ENCODE results near the gene MTX1. TPM values are rescaled to one million over a fixed set of nuclear protein-coding genes. Genes with fewer than 3 reads are reported as not detected.

The MTX1 gene
- total and polyA plus RNA-seq, 9 of the 15 experiments (the other 6 are each of a cell fraction or from before 2014, with no cell fraction given): 29.1 to 98.4 (median 66.9) TPM

DNA sequence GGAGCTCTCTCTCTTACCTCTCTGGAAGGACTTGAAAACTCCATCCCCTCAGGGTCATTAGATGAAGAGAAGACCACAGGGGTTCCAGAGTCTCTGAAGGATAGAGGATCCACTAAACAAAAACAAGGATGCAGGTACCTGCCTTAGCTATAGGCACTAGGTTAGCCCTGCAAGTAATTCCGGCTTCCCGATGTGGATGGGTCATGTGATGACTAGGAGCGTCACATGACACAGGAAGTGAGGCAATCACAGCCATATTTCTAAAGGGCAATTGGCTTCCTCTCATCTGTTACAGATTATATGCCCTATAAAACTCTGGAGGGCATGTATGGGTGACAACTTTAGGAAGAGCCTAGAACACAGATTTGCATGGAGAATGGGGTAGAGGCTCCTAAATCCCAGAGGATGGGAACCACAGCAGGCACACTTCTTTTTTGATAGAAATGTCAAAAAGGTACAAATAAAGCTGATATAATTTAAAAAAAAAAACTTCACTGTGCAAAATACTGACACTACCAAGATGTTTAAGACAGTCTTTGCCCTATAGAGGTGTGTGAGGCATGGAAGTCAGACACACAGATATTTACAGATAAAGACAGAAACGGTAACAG, 32.7 kb downstream of the MTX1 start (continued):
- TF ChIP-seq, protein P1, sequence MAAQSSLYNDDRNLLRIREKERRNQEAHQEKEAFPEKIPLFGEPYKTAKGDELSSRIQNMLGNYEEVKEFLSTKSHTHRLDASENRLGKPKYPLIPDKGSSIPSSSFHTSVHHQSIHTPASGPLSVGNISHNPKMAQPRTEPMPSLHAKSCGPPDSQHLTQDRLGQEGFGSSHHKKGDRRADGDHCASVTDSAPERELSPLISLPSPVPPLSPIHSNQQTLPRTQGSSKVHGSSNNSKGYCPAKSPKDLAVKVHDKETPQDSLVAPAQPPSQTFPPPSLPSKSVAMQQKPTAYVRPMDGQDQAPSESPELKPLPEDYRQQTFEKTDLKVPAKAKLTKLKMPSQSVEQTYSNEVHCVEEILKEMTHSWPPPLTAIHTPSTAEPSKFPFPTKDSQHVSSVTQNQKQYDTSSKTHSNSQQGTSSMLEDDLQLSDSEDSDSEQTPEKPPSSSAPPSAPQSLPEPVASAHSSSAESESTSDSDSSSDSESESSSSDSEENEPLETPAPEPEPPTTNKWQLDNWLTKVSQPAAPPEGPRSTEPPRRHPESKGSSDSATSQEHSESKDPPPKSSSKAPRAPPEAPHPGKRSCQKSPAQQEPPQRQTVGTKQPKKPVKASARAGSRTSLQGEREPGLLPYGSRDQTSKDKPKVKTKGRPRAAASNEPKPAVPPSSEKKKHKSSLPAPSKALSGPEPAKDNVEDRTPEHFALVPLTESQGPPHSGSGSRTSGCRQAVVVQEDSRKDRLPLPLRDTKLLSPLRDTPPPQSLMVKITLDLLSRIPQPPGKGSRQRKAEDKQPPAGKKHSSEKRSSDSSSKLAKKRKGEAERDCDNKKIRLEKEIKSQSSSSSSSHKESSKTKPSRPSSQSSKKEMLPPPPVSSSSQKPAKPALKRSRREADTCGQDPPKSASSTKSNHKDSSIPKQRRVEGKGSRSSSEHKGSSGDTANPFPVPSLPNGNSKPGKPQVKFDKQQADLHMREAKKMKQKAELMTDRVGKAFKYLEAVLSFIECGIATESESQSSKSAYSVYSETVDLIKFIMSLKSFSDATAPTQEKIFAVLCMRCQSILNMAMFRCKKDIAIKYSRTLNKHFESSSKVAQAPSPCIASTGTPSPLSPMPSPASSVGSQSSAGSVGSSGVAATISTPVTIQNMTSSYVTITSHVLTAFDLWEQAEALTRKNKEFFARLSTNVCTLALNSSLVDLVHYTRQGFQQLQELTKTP (IDR thresholded peaks at IDR 0.05; ENCODE audit: low read depth in 1 of 2, partially characterized antibody in 2 of 2): peak in 1 of 2 experiments; percentile 68
- no peak for TF ChIP-seq FOXA3 (CRISPR knock-in tag; conservative IDR thresholded peaks at IDR 0.05 in 1 of 2, IDR thresholded peaks at IDR 0.05 in 1 of 2)
- TF ChIP-seq RFX7 (CRISPR knock-in tag; IDR thresholded peaks at IDR 0.05): no peak
- TF ChIP-seq, protein P2, sequence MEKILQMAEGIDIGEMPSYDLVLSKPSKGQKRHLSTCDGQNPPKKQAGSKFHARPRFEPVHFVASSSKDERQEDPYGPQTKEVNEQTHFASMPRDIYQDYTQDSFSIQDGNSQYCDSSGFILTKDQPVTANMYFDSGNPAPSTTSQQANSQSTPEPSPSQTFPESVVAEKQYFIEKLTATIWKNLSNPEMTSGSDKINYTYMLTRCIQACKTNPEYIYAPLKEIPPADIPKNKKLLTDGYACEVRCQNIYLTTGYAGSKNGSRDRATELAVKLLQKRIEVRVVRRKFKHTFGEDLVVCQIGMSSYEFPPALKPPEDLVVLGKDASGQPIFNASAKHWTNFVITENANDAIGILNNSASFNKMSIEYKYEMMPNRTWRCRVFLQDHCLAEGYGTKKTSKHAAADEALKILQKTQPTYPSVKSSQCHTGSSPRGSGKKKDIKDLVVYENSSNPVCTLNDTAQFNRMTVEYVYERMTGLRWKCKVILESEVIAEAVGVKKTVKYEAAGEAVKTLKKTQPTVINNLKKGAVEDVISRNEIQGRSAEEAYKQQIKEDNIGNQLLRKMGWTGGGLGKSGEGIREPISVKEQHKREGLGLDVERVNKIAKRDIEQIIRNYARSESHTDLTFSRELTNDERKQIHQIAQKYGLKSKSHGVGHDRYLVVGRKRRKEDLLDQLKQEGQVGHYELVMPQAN (IDR thresholded peaks at IDR 0.05; ENCODE audit: borderline replicate concordance): peak; percentile 97
- no peak for TF ChIP-seq POLR2H (tag; IDR thresholded peaks at IDR 0.05; ENCODE audit: low read depth)
- peak; percentile 60; the same call in 1 of the 2 replicates for TF ChIP-seq NR2C1 (IDR thresholded peaks at IDR 0.05)
- peak; percentile 69 for TF ChIP-seq NR2C1 (tag; IDR thresholded peaks at IDR 0.05)
- TF ChIP-seq ZNF76 (CRISPR knock-in tag; IDR thresholded peaks at IDR 0.05; ENCODE audit: borderline replicate concordance): 0 out of 2 replicates have a peak, but pooled peaks have one; percentile 13
- no peak for TF ChIP-seq HDGF (IDR thresholded peaks at IDR 0.05)
- TF ChIP-seq ASH1L (IDR thresholded peaks at IDR 0.05; ENCODE audit: borderline replicate concordance, low read depth, partially characterized antibody): peak; percentile 72
- 0 out of 2 replicates have a peak, but pooled peaks have one; percentile 8 for TF ChIP-seq TEAD4 (IDR thresholded peaks at IDR 0.05; ENCODE audit: low read length)
- TF ChIP-seq TEAD4 (CRISPR knock-in tag; IDR thresholded peaks at IDR 0.05; ENCODE audit: borderline replicate concordance): no peak
- TF ChIP-seq HCFC1 (IDR thresholded peaks at IDR 0.05; ENCODE audit: low read depth, low read length): peak; percentile 94
- TF ChIP-seq KDM5B (IDR thresholded peaks at IDR 0.05; ENCODE audit: insufficient replicate concordance, low read depth, low read length): no peak
- TF ChIP-seq, protein P3, sequence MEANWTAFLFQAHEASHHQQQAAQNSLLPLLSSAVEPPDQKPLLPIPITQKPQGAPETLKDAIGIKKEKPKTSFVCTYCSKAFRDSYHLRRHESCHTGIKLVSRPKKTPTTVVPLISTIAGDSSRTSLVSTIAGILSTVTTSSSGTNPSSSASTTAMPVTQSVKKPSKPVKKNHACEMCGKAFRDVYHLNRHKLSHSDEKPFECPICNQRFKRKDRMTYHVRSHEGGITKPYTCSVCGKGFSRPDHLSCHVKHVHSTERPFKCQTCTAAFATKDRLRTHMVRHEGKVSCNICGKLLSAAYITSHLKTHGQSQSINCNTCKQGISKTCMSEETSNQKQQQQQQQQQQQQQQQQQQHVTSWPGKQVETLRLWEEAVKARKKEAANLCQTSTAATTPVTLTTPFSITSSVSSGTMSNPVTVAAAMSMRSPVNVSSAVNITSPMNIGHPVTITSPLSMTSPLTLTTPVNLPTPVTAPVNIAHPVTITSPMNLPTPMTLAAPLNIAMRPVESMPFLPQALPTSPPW (CRISPR knock-in tag; IDR thresholded peaks at IDR 0.05): peak; percentile 52
- no peak for TF ChIP-seq POLR3A (IDR thresholded peaks at IDR 0.05; ENCODE audit: borderline replicate concordance, extremely low read depth, insufficient read depth, insufficient read length)
- TF ChIP-seq EP400 (IDR thresholded peaks at IDR 0.05): peak; percentile 43; the same call in 1 of the 2 replicates
- TF ChIP-seq, protein P4, sequence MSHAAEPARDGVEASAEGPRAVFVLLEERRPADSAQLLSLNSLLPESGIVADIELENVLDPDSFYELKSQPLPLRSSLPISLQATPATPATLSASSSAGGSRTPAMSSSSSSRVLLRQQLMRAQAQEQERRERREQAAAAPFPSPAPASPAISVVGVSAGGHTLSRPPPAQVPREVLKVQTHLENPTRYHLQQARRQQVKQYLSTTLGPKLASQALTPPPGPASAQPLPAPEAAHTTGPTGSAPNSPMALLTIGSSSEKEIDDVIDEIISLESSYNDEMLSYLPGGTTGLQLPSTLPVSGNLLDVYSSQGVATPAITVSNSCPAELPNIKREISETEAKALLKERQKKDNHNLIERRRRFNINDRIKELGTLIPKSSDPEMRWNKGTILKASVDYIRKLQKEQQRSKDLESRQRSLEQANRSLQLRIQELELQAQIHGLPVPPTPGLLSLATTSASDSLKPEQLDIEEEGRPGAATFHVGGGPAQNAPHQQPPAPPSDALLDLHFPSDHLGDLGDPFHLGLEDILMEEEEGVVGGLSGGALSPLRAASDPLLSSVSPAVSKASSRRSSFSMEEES (CRISPR knock-in tag; IDR thresholded peaks at IDR 0.05): peak; percentile 99

All from K562 (cell line).